C4-2B (cell line): Measurements from ENCODE around the gene GPSM3.

Experiments
- ZFX ChIP-seq: fragments of 450-650 bp; IDR thresholded peaks from 2 replicates; pipeline ENCODE4 v1.6.1; 2017
- TF ChIP-seq, protein P1 (sequence below): fragments of 450-650 bp; conservative IDR thresholded peaks from 2 replicates; pipeline ENCODE4 v1.5.1; 2017; ENCODE audit warnings: mild to moderate bottlenecking

- TF ChIP-seq, protein P1, sequence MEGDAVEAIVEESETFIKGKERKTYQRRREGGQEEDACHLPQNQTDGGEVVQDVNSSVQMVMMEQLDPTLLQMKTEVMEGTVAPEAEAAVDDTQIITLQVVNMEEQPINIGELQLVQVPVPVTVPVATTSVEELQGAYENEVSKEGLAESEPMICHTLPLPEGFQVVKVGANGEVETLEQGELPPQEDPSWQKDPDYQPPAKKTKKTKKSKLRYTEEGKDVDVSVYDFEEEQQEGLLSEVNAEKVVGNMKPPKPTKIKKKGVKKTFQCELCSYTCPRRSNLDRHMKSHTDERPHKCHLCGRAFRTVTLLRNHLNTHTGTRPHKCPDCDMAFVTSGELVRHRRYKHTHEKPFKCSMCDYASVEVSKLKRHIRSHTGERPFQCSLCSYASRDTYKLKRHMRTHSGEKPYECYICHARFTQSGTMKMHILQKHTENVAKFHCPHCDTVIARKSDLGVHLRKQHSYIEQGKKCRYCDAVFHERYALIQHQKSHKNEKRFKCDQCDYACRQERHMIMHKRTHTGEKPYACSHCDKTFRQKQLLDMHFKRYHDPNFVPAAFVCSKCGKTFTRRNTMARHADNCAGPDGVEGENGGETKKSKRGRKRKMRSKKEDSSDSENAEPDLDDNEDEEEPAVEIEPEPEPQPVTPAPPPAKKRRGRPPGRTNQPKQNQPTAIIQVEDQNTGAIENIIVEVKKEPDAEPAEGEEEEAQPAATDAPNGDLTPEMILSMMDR = no peak
- no peak for TF ChIP-seq ZFX
Observed at GRCh38 chr6:32183030-32183429, 9.4 kb downstream of the GPSM3 start.
